Measurements from ENCODE around the gene C4A. TPM values are rescaled to one million over a fixed set of nuclear protein-coding genes. Genes with fewer than 3 reads are reported as not detected.

C4A gene
- total RNA-seq, 2 experiments from 2014 or later: 3.0 to 3.7 TPM

GRCh38 chr6:31956796-31957195 is 25.1 kb upstream of the C4A start:
- ChIA-PET POLR2A (no interaction called here), CTCF (interaction anchor here (3.6 kb wide), 1 partner anchor 14 kb away, joined by 31 read pairs; the partner anchor contains the start of gene DXO)

- CTCF ChIA-PET: interaction anchor here (1.2 to 3.6 kb wide), 3 partner anchors 13 to 60 kb away, joined by 3 to 31 read pairs (median 4); partner anchors contain the start of genes CFB and DXO
- POLR2A ChIA-PET: interaction anchor here (0.6 to 3.3 kb wide), 3 partner anchors 13 to 587 kb away, joined by 3 to 41 read pairs (median 3); partner anchors contain the start of genes DXO and EHMT2
Observed at GRCh38 chr6:31958412-31958740, 23.5 kb upstream of the C4A start.

GRCh38 chr6:31958741-31959739 is 22.8 kb upstream of the C4A start, which contains the start of the genes NELFE and SKIC2:
Gene NELFE (minus strand): TSS chr6:31958971. CDS start chr6:31958446, 525 bp downstream.
Gene SKIC2 (plus strand): TSS chr6:31959175. CDS start chr6:31959193, 18 bp downstream.
- CTCF ChIA-PET: interaction anchor here (1.2 to 3.6 kb wide), 4 partner anchors 8 to 60 kb away, joined by 3 to 31 read pairs (median 4); partner anchors contain the start of genes CFB and DXO
- POLR2A ChIA-PET: interaction anchor here (0.7 to 3.3 kb wide), 4 partner anchors 8 to 62 kb away, joined by 3 to 41 read pairs (median 4); partner anchors contain the start of genes DXO and EHMT2

- CTCF ChIA-PET: interaction anchor here (1.2 kb wide), 1 partner anchor 10 kb away, joined by 3 read pairs; no protein-coding TSS in a partner anchor
- POLR2A ChIA-PET: no interaction called here
Observed at GRCh38 chr6:31961616-31962015, 20.2 kb upstream of the C4A start.

GRCh38 chr6:31963921-31964320 is 17.9 kb upstream of the C4A start:
- POLR2A ChIA-PET: interaction anchor here (0.6 kb wide), 1 partner anchor 115 kb away, joined by 3 read pairs; no protein-coding TSS in a partner anchor
- CTCF ChIA-PET: no interaction called here

GRCh38 chr6:31965700-31966099 is 16.2 kb upstream of the C4A start:
- ChIA-PET CTCF (interaction anchor here (0.6 kb wide), 1 partner anchor 136 kb away, joined by 3 read pairs; no protein-coding TSS in a partner anchor), POLR2A (no interaction called here)

GRCh38 chr6:31966506-31966905 is 15.4 kb upstream of the C4A start:
- ChIA-PET CTCF (interaction anchor here (0.5 kb wide), 1 partner anchor 900 kb away, joined by 6 read pairs; no protein-coding TSS in a partner anchor), POLR2A (no interaction called here)

- ChIA-PET CTCF (interaction anchor here (0.5 kb wide), 1 partner anchor 900 kb away, joined by 6 read pairs; no protein-coding TSS in a partner anchor), POLR2A (no interaction called here)
Observed at GRCh38 chr6:31966997-31967925, 14.6 kb upstream of the C4A start.

- CTCF ChIA-PET: interaction anchor here (0.6 to 6.3 kb wide), 2 partner anchors 9 to 56 kb away, joined by 3 to 31 read pairs; partner anchors contain the start of genes NELFE and SKIC2
- POLR2A ChIA-PET: interaction anchor here (1.3 kb wide), 1 partner anchor 9 kb away, joined by 4 read pairs; no protein-coding TSS in a partner anchor
Observed at GRCh38 chr6:31967926-31968320, 13.9 kb upstream of the C4A start.

- ChIA-PET POLR2A (interaction anchor here (1.3 kb wide), 1 partner anchor 9 kb away, joined by 4 read pairs; no protein-coding TSS in a partner anchor), CTCF (interaction anchor here (0.6 to 6.3 kb wide), 2 partner anchors 10 to 56 kb away, joined by 3 to 31 read pairs; partner anchors contain the start of genes NELFE and SKIC2)
Observed at GRCh38 chr6:31968326-31968725, 13.5 kb upstream of the C4A start.

GRCh38 chr6:31968791-31969711 is 12.8 kb upstream of the C4A start:
- CTCF ChIA-PET: interaction anchor here (0.6 to 6.3 kb wide), 2 partner anchors 10 to 57 kb away, joined by 3 to 31 read pairs; partner anchors contain the start of genes NELFE and SKIC2
- POLR2A ChIA-PET: interaction anchor here (1.3 kb wide), 1 partner anchor 10 kb away, joined by 4 read pairs; no protein-coding TSS in a partner anchor

- ChIA-PET CTCF (interaction anchor here (6.3 kb wide), 1 partner anchor 11 kb away, joined by 31 read pairs; the partner anchor contains the start of genes NELFE and SKIC2), POLR2A (interaction anchor here (3.2 kb wide), 1 partner anchor 11 kb away, joined by 41 read pairs; the partner anchor contains the start of genes NELFE and SKIC2)
Observed at GRCh38 chr6:31969712-31970603, 11.9 kb upstream of the C4A start.

- ChIA-PET POLR2A (interaction anchor here (1.0 to 3.2 kb wide), 2 partner anchors 12 to 306 kb away, joined by 5 to 41 read pairs; partner anchors contain the start of genes GPANK1, NELFE and SKIC2), CTCF (interaction anchor here (6.3 kb wide), 1 partner anchor 12 kb away, joined by 31 read pairs; the partner anchor contains the start of genes NELFE and SKIC2)
Observed at GRCh38 chr6:31970604-31971271, 11.1 kb upstream of the C4A start.

GRCh38 chr6:31971279-31971992 is 10.4 kb upstream of the C4A start:
- POLR2A ChIA-PET: interaction anchor here (0.5 to 3.2 kb wide), 8 partner anchors 8 to 313 kb away, joined by 3 to 41 read pairs (median 4); partner anchors contain the start of genes ATF6B, GPANK1, NELFE and NEU1
- CTCF ChIA-PET: interaction anchor here (0.7 to 6.3 kb wide), 5 partner anchors 13 to 158 kb away, joined by 3 to 31 read pairs (median 4); partner anchors contain the start of genes NELFE and SKIC2

All from activated CD8-positive, alpha-beta memory T cell treated with anti-CD3 and anti-CD28 coated beads for 36 hours (primary cell).